GM13977 (cell line): ENCODE measurements around the gene GLT6D1.

Experiments used
- DNase-seq: peaks from one replicate; pipeline ENCODE4 v3.0.0; 2012; ENCODE audit warnings: low spot score
- in situ Hi-C: fragments of 300-500 bp; cut with MboI; formaldehyde crosslinking; loops from one replicate; pipeline ENCODE4 v1.12.0; 2022; ENCODE audit warnings: low sequenced_read_pairs, low pct_unique_long_range_greater_than_20kb, mixed read lengths, inconsistent platforms; ENCODE audit not compliant: unreplicated experiment
- TF ChIP-seq, protein P1 (sequence below): IDR thresholded peaks from 2 replicates; pipeline ENCODE4 v1.5.1; 2012; ENCODE audit warnings: mild to moderate bottlenecking, control low read depth; ENCODE audit not compliant: insufficient read depth; ENCODE audit errors: extremely low read depth, missing control alignments

Gene GLT6D1

DNA sequence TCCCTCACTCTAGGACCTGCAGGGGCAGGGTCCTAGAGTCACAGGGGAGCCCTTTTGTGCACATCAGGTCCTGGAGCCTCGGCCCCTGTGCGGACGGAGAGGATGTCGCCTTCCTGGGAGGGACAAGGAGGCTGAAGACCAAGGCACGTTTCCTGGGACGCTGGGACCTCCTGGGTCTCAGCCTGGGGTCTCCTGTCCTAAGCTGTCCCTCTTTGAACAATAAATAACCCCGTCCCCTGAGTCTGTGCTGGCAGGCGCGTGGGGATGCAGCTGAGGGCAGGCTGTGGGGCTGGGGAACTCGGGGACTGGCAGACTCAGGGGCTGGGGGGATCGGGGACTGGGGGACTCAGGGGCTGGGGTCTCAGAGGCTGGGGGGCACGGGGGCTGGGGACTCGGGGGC lies 46.7 kb downstream of the GLT6D1 start:
- no peak for DNase-seq
- TF ChIP-seq, protein P1, sequence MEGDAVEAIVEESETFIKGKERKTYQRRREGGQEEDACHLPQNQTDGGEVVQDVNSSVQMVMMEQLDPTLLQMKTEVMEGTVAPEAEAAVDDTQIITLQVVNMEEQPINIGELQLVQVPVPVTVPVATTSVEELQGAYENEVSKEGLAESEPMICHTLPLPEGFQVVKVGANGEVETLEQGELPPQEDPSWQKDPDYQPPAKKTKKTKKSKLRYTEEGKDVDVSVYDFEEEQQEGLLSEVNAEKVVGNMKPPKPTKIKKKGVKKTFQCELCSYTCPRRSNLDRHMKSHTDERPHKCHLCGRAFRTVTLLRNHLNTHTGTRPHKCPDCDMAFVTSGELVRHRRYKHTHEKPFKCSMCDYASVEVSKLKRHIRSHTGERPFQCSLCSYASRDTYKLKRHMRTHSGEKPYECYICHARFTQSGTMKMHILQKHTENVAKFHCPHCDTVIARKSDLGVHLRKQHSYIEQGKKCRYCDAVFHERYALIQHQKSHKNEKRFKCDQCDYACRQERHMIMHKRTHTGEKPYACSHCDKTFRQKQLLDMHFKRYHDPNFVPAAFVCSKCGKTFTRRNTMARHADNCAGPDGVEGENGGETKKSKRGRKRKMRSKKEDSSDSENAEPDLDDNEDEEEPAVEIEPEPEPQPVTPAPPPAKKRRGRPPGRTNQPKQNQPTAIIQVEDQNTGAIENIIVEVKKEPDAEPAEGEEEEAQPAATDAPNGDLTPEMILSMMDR = no peak
- in situ Hi-C loops = no loop called here

DNA sequence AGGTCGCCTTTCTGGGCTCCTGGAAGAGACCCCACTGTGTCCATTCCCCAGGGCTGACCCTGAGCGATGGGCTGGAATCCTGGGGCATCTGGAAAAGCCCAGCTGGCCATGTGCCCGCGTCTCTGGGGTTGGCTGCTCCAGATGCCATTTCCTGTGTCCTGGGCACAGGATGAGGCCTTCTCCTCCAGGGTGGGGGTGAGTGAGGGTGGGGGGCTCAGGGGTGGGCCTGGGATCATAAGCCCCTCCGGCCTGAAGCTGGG lies 47.1 kb downstream of the GLT6D1 start:
- no peak for DNase-seq
- in situ Hi-C loops = no loop called here
- TF ChIP-seq, protein P1 = no peak

DNA sequence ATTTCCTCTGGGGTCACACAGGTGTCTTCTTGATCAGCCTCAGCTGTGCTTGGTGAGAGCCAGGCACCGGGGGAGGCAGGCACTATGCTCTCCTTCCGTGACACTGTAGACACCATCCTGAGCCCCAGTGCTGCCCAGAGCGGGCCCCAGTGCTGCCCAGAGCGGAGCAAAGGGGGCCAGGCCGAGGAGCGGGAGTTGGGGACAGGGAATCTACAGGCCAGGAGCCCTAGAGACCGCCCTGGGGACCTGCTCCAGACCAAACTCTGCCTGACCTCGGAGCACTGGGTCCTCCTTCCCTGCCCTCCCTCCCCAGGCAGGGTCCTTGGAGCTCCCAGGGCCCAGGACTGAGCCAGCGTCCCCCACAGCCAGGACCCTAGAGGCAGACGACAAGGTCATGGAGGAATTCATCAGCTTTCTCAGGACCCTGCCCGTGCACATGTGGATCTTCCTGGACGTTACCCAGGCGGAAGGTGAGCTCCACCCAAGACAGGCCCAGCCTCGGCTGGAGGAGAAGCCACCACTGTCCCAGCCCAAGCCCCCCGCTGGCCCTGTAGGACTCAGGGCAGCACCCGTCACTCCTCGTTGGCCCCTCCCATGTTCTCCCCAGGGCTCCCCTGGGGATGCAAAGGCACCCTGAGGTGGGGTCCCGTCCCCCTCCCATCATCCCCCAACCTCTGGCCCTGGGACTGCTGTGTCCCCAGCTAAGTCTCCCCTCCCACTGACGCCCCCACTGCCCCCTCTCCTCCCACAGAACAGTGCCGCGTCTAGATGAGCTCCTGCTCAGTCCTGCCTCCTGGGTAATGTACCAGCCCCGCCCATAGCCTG lies 47.6 kb downstream of the GLT6D1 start:
- in situ Hi-C loops = no loop called here
- DNase-seq = no peak
- TF ChIP-seq, protein P1 = no peak

DNA sequence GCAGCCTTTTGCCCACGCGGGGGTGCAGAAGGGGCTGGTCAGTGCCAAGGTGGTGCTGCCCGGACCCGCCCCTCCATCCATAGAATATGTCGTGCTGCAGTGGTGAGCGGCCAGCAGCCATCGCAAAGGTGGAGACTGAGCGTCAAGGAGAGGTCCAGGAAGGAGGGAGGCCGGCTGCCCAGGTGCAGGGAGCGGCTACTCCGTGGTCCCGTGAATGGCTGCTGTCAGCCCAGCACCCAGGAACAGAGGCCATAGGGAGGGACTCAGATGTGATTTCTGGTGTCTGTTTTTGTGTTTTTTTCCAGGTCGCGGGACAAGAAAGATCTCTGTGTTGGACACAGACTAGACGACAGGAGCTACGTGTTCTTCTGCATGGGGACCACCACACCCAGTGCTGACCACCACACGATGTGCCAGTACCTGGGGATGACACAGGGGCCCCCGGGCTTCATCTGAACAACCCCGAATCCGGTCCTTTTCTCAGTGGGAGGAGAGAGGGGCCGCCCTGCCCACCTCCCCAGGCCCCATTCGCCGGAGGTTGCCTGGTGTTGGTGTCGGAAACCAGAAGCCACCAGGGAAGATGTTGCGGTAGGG lies 48.8 kb downstream of the GLT6D1 start:
- TF ChIP-seq, protein P1 = no peak
- in situ Hi-C loops = no loop called here
- DNase-seq = no peak

DNA sequence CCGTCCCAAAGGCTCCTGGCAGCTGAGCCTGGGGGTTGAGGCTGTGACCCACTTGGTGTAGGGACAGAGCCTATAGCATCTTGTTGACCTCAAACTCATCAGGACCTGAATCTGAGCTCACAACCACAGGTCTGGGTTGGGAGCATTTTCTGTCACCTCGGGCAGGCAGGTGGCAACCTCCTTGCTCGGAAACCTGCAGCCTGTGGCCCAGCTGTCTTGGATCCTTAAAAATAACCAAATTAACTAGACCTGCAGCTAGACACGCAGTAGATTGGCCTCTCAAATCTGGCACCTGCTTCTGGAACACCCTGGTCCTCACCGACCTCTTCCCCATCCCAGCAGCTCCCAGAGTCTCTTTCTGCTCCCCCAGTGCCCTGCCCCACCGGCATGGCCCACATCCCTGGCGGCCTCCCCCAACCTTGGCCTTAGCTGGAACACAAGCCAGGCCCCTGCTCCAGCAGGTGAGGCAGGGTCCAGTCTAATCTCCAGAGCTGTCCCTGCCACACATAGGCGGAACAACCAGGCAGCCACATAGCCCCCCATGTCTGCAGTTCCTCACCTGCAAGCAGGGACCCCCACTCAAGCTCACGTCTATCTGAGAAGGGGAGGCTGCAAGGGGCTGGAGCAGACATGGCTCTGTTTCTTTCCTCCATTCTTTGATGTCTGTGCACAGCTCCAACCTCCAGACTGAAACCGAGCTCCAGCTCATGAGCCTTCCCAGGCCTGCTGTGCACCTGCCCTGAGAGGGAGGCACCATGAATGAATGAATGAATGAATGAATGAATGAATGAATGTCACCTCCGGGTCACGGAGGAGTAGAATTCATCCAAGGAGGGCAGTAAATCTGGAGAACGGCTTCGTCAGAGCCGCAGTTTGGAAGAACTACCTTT lies 49.5 kb downstream of the GLT6D1 start:
- in situ Hi-C loops = no loop called here
- TF ChIP-seq, protein P1 = no peak
- DNase-seq = no peak

DNA sequence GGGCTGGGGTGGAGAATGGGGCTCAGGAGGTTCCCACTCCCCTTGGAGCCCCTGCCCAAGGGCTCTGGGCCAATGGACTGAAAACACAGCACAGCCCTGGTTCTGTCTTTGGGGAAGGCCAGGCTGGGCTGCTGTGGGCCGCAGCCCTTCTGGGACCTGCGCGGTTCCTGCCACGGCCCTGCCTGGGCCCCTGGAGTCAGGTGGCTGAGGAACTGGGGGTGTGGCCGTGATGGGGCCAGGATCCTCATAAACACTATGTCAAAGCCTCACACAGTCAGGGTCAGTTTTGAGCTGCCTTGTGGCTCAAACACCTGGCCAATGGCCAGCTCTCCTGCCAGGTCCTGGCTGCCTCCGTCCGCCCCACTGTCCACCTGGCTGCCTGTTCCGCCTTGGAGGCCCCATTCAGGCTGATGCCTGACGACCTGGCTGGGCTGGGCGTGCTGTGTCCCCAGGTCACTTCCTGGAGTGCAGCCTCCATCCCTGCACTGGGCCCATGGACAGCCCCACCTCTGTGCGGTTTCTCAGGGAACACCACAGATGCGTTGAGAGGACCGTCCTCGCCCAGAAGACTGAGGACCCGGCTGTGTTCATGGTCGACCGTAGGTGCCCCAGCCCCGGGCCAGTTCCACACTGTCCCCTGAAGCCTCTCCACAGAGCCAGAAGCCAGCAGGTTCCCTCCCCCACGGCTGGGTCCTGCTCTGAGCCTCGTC lies 50.3 kb downstream of the GLT6D1 start:
- in situ Hi-C loops = no loop called here
- DNase-seq = no peak
- TF ChIP-seq, protein P1 = no peak
